ENCODE data around the gene INSIG1.

GRCh38 chr7:155312633-155313032, 15.0 kb downstream of the INSIG1 start:
- TF ChIP-seq POLR2A (IDR thresholded peaks at IDR 0.05) (no peak), CTCF (IDR thresholded peaks at IDR 0.05) (no peak)

Measured in esophagus squamous epithelium (tissue), 4 donors.